Right ventricle myocardium superior (tissue), 1 donor: ENCODE results near the gene CSRNP3. TPM values are rescaled to one million over a fixed set of nuclear protein-coding genes. Genes with fewer than 3 reads are reported as not detected.

ENCODE experiments used
- ATAC-seq: fragments of 200-7000 bp; cut with Tn5 transposase; one replicate; pipeline ENCODE4 v1.9.1; 2020; ENCODE audit warnings: mild to moderate bottlenecking; ENCODE audit not compliant: poor library complexity
- DNase-seq: peaks from one replicate; pipeline ENCODE4 v3.0.0-alpha.2; 2020
- intact Hi-C: fragments of 100-400 bp; cut with DNase I; formaldehyde crosslinking; loops from one replicate; pipeline ENCODE4 v1.11.2; 2022
- long read RNA-seq: library from polyadenylated mRNA; unstranded; transcript quantifications from one replicate; pipeline ENCODE4 v2.0.0, GENCODE V29; 2021
- total RNA-seq: library from RNA; stranded (reverse); fragmentation: NEBNext Ultra II Directional; extraction: Animal tissue kit (Norgen Biotek cat#: 25700); gene quantifications from one replicate; pipeline ENCODE4 v1.2.1, GENCODE V29; 2021
- donor health status: DM: no; HTN: yes; CAD: no; lungs with severe emphysema.

CSRNP3 gene
- total RNA-seq = 4.1 TPM
- long read RNA-seq = 0 reads

DNA sequence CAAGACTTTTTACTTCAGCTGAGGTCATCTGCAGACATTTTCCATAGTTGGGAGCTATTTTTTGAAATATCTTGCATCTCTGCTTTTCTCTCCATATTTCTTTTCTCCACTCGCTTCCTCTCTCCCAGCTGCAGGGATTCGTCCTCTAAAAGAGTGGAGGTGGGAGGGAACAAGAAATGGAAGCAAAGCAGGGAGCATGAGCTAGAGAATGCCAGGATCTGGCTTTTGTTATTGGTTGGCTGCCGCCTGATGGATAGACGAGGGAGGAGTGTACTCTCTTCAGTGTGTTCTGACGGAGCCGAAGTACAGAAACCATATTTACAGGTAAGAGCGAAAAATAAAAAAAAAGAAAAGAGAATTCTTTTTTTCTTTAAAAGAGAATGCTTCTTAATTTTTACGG lies at the start of gene CSRNP3:
Gene CSRNP3 (plus strand): TSS at position 282 of the 400 bp plus-strand sequence. CDS start 125,368 bp downstream, outside the sequence.
- intact Hi-C loops = no loop called here
- peak; percentile 53 for DNase-seq

GRCh38 chr2:165420231-165420630 lies 49.3 kb upstream of the CSRNP3 start:
- intact Hi-C loops = no loop called here
- ATAC-seq = no peak
- no peak for DNase-seq

More for the DNA sequence above, at the start of gene CSRNP3:
- ATAC-seq = peak; percentile 100

- DNase-seq = no peak
- intact Hi-C loops = no loop called here
- ATAC-seq = no peak
Measured at GRCh38 chr2:165423081-165423480, 46.4 kb upstream of the CSRNP3 start.

GRCh38 chr2:165425556-165425955 lies 43.9 kb upstream of the CSRNP3 start:
- intact Hi-C loops = no loop called here
- DNase-seq = no peak
- no peak for ATAC-seq

DNA sequence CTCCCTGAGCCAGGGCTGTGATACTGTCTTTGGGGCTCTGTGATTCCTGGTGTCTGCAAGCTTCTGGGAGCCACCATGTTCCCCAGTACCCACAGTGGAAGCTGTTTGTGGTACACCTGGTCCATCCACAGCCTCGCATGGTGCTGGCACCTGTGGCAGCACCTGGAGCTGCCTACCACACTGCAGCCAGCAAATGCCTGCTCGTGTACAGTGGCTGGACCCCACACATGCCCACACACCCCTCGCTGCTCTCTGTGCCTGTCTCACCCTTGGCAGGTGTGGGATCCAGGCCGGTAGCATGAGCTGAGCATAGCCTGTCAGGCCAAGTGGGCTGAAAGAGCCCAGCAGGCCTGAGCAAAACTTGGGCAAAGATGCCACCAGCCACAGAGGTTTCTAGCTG lies 41.8 kb upstream of the CSRNP3 start:
- DNase-seq = no peak
- ATAC-seq = no peak
- intact Hi-C loops = no loop called here

GRCh38 chr2:165428926-165429325 lies 40.6 kb upstream of the CSRNP3 start:
- DNase-seq (no peak), ATAC-seq (no peak)
- intact Hi-C loops = no loop called here

- intact Hi-C loops = no loop called here
- ATAC-seq (no peak), DNase-seq (no peak)
Measured at GRCh38 chr2:165431014-165431413, 38.5 kb upstream of the CSRNP3 start.

DNA sequence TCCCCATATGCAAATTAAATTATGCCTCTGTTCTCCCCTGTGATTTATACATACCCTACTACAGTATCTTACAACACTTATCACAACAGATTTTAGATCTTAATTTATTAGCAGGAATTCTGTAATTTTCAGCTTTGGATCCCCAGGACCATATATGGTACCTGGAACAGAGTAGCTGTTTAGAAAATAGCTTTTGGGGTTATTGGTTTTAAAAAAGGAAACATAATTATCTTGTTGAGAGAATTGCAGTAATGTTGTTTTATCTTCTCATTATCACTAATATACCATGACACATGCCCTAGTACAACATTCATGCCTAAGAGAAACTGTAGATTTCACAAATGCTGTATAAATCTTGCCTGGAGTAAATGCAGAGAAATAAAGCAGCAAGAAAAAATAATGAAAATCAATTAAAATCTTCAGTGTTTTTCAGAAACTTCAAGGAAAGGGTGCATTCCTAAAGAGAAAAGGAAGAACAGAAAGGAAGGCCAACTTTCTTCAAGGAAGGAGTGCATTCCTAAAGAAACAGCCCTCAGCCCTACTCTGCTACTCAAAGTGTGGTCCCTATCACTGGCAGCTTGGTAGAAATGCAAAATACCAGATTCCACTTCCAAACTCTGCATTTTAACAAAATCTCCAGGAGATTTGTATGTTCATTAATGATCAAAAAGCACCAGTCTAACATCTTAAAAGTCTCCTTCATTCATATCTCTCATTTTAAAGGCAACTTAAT lies 37.1 kb upstream of the CSRNP3 start:
- ATAC-seq = no peak
- DNase-seq = no peak
- intact Hi-C loops = no loop called here

DNA sequence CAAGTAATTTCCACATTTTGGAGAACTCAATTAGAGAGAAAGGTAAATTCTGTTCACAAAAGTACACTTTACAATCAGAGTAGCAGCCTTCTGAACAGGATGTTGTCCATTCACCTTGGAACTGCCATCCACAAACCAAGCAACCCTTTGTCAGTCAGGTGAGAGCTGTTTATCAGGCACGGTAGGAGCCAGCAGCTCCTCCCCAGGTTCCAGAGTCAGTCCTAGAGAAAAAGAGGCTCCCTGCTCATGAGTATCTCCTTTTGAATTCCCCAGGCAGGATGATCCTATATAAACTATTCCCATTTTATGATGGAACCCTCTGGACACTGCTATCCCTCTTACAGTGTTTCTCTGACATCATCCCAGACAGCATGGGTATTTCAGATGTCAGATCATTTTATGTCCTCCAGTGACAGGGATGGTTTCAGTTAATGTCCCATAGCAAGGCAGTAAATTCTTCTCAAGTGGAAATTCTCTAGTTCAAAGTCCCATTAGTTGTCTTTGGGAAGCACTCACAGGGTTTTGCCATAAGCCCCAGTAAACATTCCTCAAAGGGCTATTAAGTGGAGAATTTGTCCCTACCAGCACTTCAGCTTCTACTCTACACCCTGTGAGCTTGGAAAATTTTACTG lies 34.5 kb upstream of the CSRNP3 start:
- intact Hi-C loops = no loop called here
- ATAC-seq (no peak), DNase-seq (no peak)

DNA sequence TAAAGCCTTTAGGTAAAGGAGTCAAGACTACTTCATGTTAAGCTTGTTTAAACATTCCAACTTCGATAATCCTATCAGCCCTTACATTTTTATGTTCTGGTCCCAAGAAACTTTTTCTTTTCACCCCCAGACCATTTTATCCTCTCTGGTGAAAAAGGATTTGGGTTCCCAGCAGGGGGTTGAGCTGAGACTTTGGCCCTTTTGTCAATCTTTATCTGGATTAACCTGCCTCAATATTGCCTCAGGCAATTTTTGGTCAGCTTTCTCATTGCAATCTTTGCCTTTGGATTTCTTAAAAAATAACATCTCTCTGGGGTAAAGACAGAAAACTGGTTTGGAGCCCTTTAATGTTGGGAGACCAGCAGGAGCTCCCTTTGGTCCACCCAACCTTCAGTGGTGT lies 33.9 kb upstream of the CSRNP3 start:
- intact Hi-C loops = no loop called here
- DNase-seq (no peak), ATAC-seq (no peak)

DNA sequence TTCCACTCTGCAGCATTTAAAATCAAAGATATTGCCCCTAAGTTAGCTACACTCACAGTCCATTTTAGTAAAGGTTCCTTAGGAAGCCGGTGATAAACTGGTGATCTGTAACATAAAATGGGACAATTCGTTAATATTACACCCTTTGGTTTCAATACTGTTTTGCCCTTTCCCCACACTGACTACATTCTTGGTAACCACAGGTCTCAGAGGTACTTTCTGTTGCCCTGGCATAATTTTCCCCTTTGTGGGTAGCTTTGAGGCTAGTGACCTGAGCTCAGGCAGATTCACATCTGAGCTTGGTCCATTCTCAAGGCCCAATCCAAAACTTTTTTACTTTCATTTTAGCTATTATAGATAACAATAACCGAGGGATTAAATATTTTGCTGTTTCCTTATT lies 32.9 kb upstream of the CSRNP3 start:
- DNase-seq (no peak), ATAC-seq (no peak)
- intact Hi-C loops = no loop called here

GRCh38 chr2:165440367-165440766 lies 29.1 kb upstream of the CSRNP3 start:
- intact Hi-C loops = no loop called here
- no peak for ATAC-seq
- no peak for DNase-seq

DNA sequence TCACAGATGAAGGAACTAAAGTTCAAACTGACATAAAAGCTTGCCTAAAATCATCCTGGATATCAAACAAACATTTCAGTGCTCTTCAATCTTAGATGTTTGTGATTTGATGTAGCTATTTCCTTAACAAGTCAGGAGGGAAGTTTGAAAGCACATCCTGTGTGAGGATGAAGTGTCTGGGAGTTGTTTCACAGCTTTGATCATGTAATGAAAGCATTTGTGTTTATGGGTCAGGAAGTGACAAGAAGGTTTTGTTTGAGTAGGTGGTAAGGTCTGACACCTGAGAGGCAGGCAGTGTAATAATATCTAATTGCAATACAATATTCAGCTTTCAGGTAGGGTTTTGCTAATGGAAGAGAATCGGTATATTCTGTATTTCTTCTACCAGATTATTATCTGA lies 26.0 kb upstream of the CSRNP3 start:
- intact Hi-C loops = no loop called here
- DNase-seq = no peak
- no peak for ATAC-seq

GRCh38 chr2:165448406-165448805 lies 21.1 kb upstream of the CSRNP3 start:
- intact Hi-C loops = no loop called here
- ATAC-seq (no peak), DNase-seq (no peak)

DNA sequence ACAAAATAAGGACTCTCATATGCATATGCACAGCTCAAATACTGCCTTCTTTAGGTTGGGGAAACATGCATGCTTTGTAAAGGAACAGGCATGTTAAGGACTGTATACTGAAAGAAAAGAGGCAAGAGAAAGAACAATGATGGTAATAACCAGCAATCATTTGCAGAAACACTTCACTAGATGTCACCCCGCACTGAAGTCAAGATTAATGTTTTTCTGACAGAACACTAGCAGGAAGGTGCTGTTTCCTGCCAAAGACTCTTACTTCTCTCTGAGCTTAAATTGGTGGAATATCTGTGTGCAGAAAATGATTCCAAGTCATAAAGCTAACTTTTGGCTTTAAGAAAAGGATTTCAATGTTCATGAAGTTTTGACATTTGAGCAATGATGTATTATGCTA lies 19.3 kb upstream of the CSRNP3 start:
- intact Hi-C loops = no loop called here
- DNase-seq (no peak), ATAC-seq (no peak)

GRCh38 chr2:165452327-165452726 lies 17.2 kb upstream of the CSRNP3 start:
- ATAC-seq = no peak
- DNase-seq = no peak
- intact Hi-C loops = no loop called here

DNA sequence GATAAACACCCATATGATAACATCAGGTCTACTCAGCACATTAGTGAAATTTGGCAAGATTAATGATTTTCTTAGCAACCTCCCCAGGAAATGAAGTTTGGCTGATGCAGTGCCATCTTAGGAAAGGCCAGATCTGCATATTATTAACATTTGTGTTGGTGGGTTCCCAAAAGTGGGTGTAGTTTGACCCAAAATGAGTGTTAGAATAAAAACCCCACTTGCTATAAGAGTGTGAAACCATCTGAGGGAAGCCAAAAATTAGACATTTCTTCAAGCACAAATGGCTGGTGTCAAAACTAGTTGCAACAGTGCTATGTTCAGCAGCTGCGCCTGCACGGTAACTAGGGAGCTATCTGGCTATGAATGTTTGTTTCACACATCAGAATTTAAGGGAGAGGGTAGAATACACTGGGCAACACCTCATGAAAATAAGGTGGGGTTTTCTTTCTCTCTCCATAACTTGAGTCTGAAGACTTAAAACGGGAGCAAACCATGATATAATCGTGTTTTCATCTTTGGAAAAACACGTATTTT lies 15.9 kb upstream of the CSRNP3 start:
- DNase-seq (no peak), ATAC-seq (peak; percentile 48)
- intact Hi-C loops = no loop called here

DNA sequence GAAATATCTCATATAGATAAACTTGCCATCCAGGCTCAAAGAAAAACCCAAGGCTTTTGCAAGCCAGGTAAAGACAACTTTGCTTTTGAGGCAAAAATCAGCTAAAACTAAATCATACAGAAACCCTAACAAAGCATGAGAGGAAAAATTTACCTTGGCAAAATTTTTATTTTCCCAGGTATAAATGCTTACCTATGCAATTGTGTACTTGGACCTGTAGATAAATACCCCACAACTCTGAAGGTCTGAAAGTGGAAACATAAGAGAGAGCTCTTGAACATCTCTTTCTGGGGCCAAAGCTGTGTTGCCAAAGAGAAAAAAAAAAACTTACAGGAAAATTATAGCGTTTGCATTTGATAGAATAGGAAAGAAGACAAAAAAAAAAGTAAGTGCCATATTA lies 14.6 kb upstream of the CSRNP3 start:
- DNase-seq (no peak), ATAC-seq (no peak)
- intact Hi-C loops = no loop called here

- no peak for DNase-seq
- intact Hi-C loops = no loop called here
- ATAC-seq = peak; percentile 81
Measured at GRCh38 chr2:165456027-165456426, 13.5 kb upstream of the CSRNP3 start.

DNA sequence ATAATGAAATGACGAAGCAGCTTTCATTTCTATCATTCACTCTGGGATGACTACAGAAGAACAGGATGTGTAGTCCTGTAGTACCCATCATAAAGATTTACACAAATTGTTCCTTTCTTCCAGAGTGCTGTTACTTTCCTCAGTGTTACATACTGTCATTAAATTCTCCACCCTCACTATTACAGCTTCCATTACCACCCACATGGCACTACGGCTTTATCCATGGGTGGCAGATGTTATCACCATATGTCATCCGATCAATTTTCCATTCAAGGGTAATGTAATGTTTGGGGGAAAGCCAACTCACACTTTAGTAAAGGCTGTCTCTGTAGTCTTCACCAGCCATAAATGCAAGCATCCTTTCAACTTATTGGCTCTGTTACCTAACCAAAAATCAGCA lies 7.1 kb upstream of the CSRNP3 start:
- intact Hi-C loops = no loop called here
- ATAC-seq (no peak), DNase-seq (no peak)
